Stimulated activated CD4-positive, alpha-beta T cell treated with anti-CD3 and anti-CD28 coated beads, TNF-alpha, amount 100 ng/mL, for 1 hour (primary cell): Measurements from ENCODE around the gene TCEA2.
A peak's percentile ranks its signal among the peaks of the same experiment; 100 is the strongest.

Experiments used
- DNase-seq, 3 donors: peaks; one replicate each; pipeline ENCODE4 v3.0.0-alpha.2; 2020; ENCODE audit warnings: low read depth in 3 of 3, low spot score in 1 of 3

The TCEA2 gene

GRCh38 chr20:64035066-64035932 is 27.7 kb upstream of the TCEA2 start:
- no peak for DNase-seq

GRCh38 chr20:64035933-64036345 is 27.1 kb upstream of the TCEA2 start, which contains the start of gene C20orf204:
Gene C20orf204, plus strand, starts transcription at chr20:64036182. Its CDS starts 142 bp downstream, at chr20:64036324.
- DNase-seq, result no peak

GRCh38 chr20:64036346-64037198 is 26.4 kb upstream of the TCEA2 start:
- DNase-seq, result no peak

- no peak for DNase-seq
Measured at GRCh38 chr20:64037199-64037497, 25.9 kb upstream of the TCEA2 start.

GRCh38 chr20:64037498-64038213 is 25.3 kb upstream of the TCEA2 start:
- no peak for DNase-seq

- DNase-seq, result no peak
Measured at GRCh38 chr20:64038224-64038564, 24.8 kb upstream of the TCEA2 start.

GRCh38 chr20:64038565-64039292 is 24.3 kb upstream of the TCEA2 start:
- peak; percentile 43 to 72 (median 53) for DNase-seq

GRCh38 chr20:64039293-64040160 is 23.5 kb upstream of the TCEA2 start:
- no peak for DNase-seq

GRCh38 chr20:64040231-64041039 is 22.6 kb upstream of the TCEA2 start:
- DNase-seq, result no peak

GRCh38 chr20:64041040-64041780 is 21.8 kb upstream of the TCEA2 start:
- no peak for DNase-seq

- no peak for DNase-seq
Measured at GRCh38 chr20:64041781-64042053, 21.3 kb upstream of the TCEA2 start.

- no peak for DNase-seq
Measured at GRCh38 chr20:64042054-64042781, 20.8 kb upstream of the TCEA2 start.

GRCh38 chr20:64043768-64044167 is 19.2 kb upstream of the TCEA2 start:
- DNase-seq, result no peak

- no peak for DNase-seq
Measured at GRCh38 chr20:64044484-64045247, 18.3 kb upstream of the TCEA2 start.

GRCh38 chr20:64045346-64046011 is 17.5 kb upstream of the TCEA2 start:
- DNase-seq, result no peak

- DNase-seq, result no peak
Measured at GRCh38 chr20:64047046-64047389, 16.0 kb upstream of the TCEA2 start.

- DNase-seq, result no peak
Measured at GRCh38 chr20:64047968-64048401, 15.0 kb upstream of the TCEA2 start.
